ENCODE measurements around the gene C16orf87. TPM values are rescaled to one million over a fixed set of nuclear protein-coding genes. Genes with fewer than 3 reads are reported as not detected.

C16orf87 gene
- total RNA-seq, 2 experiments from 2014 or later, result 21.6 to 23.0 TPM

DNA sequence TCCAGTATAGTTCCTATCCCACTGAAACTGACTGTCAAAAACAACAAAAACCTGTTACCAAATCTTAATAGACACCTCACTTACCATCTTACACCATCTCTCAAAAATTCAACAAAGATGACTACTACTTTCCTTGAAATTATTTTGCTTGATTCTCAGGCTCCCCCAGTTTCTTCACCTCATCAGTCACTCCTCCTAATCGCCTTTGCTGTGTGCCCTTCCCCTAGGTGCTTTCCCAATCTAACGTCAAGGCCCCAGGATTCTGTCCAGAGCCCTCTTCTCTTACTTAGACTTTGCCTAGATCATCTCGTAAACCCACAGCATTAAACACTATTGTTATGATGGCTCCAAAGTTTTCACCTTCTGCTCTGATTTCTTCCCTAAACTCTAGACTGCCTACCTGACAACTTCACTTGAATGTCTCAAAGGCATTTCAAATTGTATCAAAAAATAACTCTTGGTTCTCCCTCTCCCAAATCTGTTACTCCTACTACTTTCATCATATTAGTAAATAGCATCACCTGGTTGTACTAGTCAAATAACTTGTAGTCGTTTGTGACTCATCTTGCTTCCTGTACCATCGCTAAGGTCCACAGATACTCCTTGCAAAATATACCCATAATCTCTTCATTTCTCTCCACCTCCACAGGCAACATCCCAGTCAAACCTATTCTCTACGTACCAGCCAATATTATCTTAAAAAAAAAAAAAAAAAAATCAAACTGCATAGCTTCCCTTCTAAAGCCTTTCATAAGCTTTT is 18.0 kb downstream of the C16orf87 start:
- ChIA-PET CTCF (interaction anchor here (0.6 to 1.9 kb wide), 2 partner anchors 41 to 191 kb away, joined by 4 read pairs; no protein-coding TSS in a partner anchor), POLR2A (interaction anchor here (1.1 kb wide), 1 partner anchor 9 kb away, joined by 4 read pairs; no protein-coding TSS in a partner anchor)

- POLR2A ChIA-PET, result no interaction called here
Measured at GRCh38 chr16:46811682-46812081, 19.3 kb downstream of the C16orf87 start.

GRCh38 chr16:46808997-46809396 is 22.0 kb downstream of the C16orf87 start:
- ChIA-PET POLR2A (no interaction called here), CTCF (no interaction called here)

More at GRCh38 chr16:46811682-46812081, 19.3 kb downstream of the C16orf87 start:
- CTCF ChIA-PET, result no interaction called here

DNA sequence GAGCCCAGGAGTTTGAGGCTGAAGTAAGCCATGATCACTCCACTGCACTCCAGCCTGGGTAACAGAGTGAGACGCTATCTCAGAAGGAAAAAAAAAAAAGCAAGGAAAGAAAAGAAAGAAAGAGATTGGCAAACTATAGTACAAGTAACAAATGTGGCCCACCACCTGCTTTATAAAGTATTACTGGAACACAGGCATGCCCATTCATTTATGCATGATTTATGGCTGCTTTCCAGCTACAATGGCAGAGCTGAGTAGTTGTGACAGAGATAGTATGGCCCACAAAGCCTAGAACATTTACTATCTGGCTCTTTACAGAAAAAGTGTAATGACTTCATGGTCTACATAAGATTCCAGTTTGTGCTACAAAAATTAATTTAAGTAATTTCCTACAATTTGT is 23.6 kb downstream of the C16orf87 start:
- CTCF ChIA-PET, result interaction anchor here (0.7 kb wide), 1 partner anchor 13 kb away, joined by 3 read pairs; no protein-coding TSS in a partner anchor
- POLR2A ChIA-PET, result no interaction called here

DNA sequence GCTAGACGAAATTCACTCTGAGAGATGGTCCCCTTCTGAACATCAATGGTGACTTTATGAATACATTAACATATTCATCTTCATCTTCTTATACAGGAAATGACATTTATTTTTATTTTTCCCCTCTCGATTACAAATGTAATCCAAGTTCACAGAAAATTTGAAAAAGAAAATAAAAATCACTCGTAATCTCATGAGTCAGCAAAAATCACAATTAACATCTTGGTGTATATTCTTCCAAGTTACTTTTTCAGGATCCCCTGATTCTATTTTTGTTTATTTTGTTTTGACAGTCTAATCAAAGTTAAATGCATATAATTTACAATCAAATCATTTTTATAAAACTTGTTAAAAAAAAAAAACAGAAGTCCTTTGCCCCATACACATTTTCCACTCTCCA is 27.6 kb downstream of the C16orf87 start:
- POLR2A ChIA-PET, result no interaction called here

GRCh38 chr16:46801428-46802049 is 29.4 kb downstream of the C16orf87 start:
- ChIA-PET POLR2A (no interaction called here), CTCF (interaction anchor here (1.1 kb wide), 1 partner anchor 111 kb away, joined by 4 read pairs; no protein-coding TSS in a partner anchor)

More for the DNA sequence above, 27.6 kb downstream of the C16orf87 start:
- CTCF ChIA-PET, result no interaction called here

DNA sequence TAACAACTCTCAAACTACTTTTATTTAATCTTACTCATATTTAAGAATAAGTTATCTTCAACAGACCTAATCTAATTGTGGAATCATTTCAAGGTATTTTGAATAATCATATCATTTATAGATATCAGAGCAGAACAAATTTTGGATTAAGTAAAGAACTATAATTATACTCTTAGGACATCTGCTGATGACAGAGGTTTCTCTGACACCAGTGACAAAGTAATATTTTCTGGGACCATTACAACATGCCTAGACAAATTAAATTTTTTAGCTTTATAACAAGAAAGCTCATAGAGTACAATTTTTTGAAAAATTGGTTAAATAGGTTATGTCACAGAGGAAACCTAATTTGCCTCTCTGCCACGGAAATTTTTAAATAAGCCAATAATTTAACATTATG is 30.5 kb downstream of the C16orf87 start:
- ChIA-PET CTCF (no interaction called here), POLR2A (no interaction called here)

DNA sequence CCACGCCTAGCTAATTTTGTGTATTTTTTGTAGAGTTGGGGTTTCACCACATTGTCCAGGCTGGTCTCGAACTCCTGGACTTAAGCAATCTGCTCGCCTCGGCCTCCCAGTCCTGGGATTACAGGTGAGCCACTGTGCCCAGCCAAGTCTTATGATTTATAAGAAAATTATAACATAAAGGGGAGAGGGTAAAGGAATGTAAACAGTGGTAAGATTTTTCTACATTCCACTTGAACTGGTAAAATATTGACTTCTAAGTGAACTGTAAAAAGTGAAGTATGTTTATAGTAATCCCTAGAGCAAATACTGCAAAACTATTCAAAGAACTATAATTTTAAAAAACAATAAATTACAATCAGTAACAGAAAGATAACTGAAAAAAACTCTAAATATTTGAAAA is 33.5 kb downstream of the C16orf87 start:
- POLR2A ChIA-PET, result interaction anchor here (0.9 kb wide), 1 partner anchor 29 kb away, joined by 3 read pairs; no protein-coding TSS in a partner anchor
- CTCF ChIA-PET, result no interaction called here

- ChIA-PET CTCF (no interaction called here), POLR2A (no interaction called here)
Measured at GRCh38 chr16:46796764-46797269, 34.2 kb downstream of the C16orf87 start.

GRCh38 chr16:46793841-46794240 is 37.1 kb downstream of the C16orf87 start:
- POLR2A ChIA-PET, result no interaction called here
- CTCF ChIA-PET, result interaction anchor here (0.7 kb wide), 1 partner anchor 225 kb away, joined by 4 read pairs; no protein-coding TSS in a partner anchor

DNA sequence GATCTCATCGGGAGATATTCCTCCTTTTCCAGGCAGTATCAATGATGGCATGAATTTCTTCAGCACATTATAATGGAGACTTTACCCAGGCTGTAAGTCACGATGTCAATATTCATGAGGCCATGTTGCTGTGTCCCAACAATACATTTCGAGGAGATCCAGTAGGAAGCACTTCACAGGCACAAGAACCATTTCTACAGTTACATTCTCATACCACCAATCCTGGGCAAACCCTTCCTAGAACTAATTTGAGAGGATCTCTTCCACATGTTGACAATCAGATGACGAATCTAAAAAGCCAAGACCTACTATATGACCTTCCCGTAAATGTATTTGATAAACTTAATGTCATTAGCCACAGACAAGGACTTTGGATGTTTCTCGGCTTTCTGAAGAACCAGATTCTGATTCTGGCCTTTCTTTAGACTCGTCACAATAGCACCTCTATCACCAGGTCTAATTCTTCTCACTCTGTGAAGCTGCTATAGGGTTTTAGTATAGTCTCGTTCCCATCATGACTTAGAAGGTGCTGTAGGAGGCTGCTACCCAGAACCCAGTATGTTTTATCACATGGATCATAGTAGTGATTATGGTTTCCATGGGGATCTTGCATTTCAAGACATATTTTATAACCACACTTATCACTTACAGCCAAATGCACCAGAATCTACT is 40.2 kb downstream of the C16orf87 start:
- ChIA-PET POLR2A (interaction anchor here (0.6 to 1.3 kb wide), 2 partner anchors 38 to 39 kb away, joined by 3 to 11 read pairs; no protein-coding TSS in a partner anchor), CTCF (no interaction called here)

DNA sequence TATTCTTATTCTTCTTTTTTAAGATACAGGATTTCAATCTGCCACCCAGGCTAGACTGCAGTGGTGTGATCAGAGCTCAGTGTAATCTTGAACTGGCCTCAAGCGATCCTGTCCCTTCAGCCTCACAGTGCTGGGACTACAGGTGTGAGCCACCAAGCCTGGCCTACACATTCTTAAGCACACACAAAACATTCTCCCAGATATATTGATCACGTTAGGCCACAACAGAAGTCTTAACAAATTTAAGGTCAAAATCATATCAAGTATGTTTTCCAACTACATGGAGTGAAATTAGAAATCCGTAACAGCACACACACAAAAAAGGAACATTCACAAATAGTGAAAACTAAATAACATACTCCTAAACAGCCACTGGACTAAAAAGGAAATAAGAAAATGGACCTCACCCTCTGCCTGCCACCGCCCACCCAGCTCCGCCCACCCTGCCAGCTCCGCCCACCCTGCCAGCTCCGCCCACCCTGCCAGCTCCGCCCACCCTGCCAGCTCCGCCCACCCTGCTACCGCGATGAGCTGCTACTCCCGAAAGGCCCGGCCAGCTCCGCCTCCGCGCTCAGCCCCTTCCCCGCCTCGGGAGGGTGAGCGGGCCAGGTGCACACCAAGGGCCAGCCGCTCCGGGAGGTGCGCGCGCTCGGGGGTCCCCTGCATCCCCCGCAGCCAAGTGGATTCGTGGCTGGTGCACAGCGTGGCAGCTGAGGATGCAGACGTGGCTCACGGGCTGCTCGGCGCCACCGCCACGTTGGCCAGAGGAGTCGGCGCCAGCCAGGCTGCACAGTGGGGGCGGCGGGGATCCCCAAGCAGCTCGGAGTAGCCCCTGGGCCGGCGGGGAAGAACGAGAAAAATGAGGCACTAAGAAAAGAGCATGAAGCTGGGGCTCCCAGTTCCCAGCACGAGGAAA is 41.2 kb downstream of the C16orf87 start:
- POLR2A ChIA-PET, result interaction anchor here (0.6 to 1.3 kb wide), 2 partner anchors 39 to 40 kb away, joined by 3 to 11 read pairs; no protein-coding TSS in a partner anchor
- CTCF ChIA-PET, result interaction anchor here (1.2 to 1.4 kb wide), 2 partner anchors 38 to 116 kb away, joined by 3 to 4 read pairs; no protein-coding TSS in a partner anchor

DNA sequence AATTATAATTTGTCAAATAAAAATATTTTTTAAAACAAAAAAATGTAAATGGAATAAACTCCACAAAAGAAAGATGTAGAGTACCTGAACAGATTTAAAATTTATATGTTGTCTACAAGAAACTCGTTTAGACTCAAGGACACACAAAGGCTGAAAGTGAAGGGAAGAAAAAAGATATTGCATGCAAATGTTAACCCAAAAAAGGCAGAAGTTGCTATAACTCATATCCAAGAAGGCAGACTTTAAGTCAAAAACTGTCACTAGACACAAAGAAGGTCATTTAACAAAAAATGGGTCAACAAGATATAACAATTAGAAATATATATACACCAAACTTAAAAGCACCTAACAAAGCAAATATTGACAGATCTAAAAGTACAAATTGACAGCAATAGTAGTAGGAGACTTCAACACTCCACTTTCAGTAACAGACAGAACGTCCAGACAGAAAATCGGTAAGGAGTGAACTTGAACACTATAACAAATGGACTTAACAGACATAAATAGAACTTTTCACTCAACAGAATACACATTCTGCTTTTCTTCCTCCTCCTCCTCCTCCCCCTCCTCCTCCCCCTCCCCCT is 42.0 kb downstream of the C16orf87 start:
- POLR2A ChIA-PET, result no interaction called here
- CTCF ChIA-PET, result interaction anchor here (1.2 to 1.4 kb wide), 2 partner anchors 39 to 116 kb away, joined by 3 to 4 read pairs; no protein-coding TSS in a partner anchor

GRCh38 chr16:46787909-46788308 is 43.1 kb downstream of the C16orf87 start:
- ChIA-PET POLR2A (interaction anchor here (0.7 kb wide), 1 partner anchor 43 kb away, joined by 6 read pairs; the partner anchor contains the start of gene C16orf87), CTCF (interaction anchor here (0.7 kb wide), 3 partner anchors 47 to 676 kb away, joined by 4 to 6 read pairs (median 4); no protein-coding TSS in a partner anchor)

GRCh38 chr16:46785076-46785845 is 45.7 kb downstream of the C16orf87 start:
- CTCF ChIA-PET, result interaction anchor here (1.1 kb wide), 1 partner anchor 14 kb away, joined by 3 read pairs; no protein-coding TSS in a partner anchor
- POLR2A ChIA-PET, result interaction anchor here (0.6 to 0.9 kb wide), 2 partner anchors 37 to 186 kb away, joined by 3 to 6 read pairs; no protein-coding TSS in a partner anchor

GRCh38 chr16:46784569-46784968 is 46.4 kb downstream of the C16orf87 start:
- ChIA-PET POLR2A (interaction anchor here (0.6 to 0.9 kb wide), 2 partner anchors 37 to 187 kb away, joined by 3 to 6 read pairs; no protein-coding TSS in a partner anchor), CTCF (interaction anchor here (1.1 kb wide), 1 partner anchor 14 kb away, joined by 3 read pairs; no protein-coding TSS in a partner anchor)

DNA sequence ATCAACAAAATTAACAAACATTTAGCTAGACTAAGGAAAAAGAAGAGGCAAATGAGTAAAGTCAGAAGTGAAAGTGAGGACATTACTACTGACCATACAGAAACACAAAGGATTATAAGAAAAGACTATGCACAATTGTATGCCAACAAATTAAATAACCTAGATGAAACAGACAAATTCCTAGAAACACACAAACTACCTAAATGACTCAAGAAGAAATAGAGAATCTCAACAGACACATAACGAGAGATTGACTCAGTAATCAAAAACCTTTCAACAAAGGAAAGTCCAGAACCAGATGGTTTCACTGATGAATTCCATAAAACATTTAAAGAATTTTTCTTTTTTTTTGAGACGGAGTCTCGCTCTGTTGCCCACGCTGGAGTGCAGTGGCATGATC is 47.2 kb downstream of the C16orf87 start:
- CTCF ChIA-PET, result no interaction called here
- POLR2A ChIA-PET, result no interaction called here

All from activated CD8-positive, alpha-beta memory T cell treated with anti-CD3 and anti-CD28 coated beads for 36 hours (primary cell).